PC-9 (cell line): ENCODE measurements around the gene DNAJB14. TPM values are rescaled to one million over a fixed set of nuclear protein-coding genes. Genes with fewer than 3 reads are reported as not detected.

Experiments used
- BruUV-seq: library from RNA; stranded (reverse); fragments of 400-500 nt; replicated peaks from 2 replicates; lab custom pipeline; 2021; lab: Mats Ljungman, UMichigan
- CTCF ChIA-PET: fragments of 300-600 bp; sonication (Branson Sonifier 250); formaldehyde crosslinking; loops from one replicate; lab custom pipeline; 2022; ENCODE audit warnings: antibody characterized with exemption; lab: Charles Lee
- POLR2A ChIA-PET: fragments of 300-600 bp; sonication (Branson Sonifier 250); formaldehyde crosslinking; loops from one replicate; lab custom pipeline; 2022; ENCODE audit warnings: antibody characterized with exemption; ENCODE audit not compliant: unreplicated experiment; lab: Charles Lee
- DNase-seq, 2 experiments: peaks; one replicate each; pipeline versions ENCODE4 v3.0.0 to v3.0.0-alpha.2; 2015 to 2022; ENCODE audit warnings: mixed read lengths in 1 of 2
- H2AFZ ChIP-seq: fragments of 200-600 bp; sonication (generic); 2 replicates; pipeline ENCODE4 v1.8.1; 2017; ENCODE audit warnings: antibody characterized with exemption
- H3F3A ChIP-seq: fragments of 200-600 bp; sonication (generic); 2 replicates; pipeline ENCODE4 v1.8.1; 2017; ENCODE audit warnings: antibody characterized with exemption, mild to moderate bottlenecking, low read depth; ENCODE audit not compliant: insufficient read depth
- H3K27ac ChIP-seq: fragments of 200-600 bp; sonication (generic); 2 replicates; pipeline ENCODE4 v1.6.1; 2016; ENCODE audit warnings: mixed run types
- H3K27me3 ChIP-seq: fragments of 200-600 bp; sonication (generic); 2 replicates; pipeline ENCODE4 v1.6.1; 2016; ENCODE audit warnings: low read depth, mixed run types; ENCODE audit not compliant: insufficient read depth
- H3K36me3 ChIP-seq: fragments of 200-600 bp; sonication (generic); 2 replicates; pipeline ENCODE4 v1.6.1; 2016; ENCODE audit warnings: low read depth, mixed run types
- H3K4me1 ChIP-seq: fragments of 200-600 bp; sonication (generic); replicated peaks from 2 replicates; pipeline ENCODE4 v1.6.1; 2016; ENCODE audit warnings: mixed run types; ENCODE audit not compliant: insufficient read depth
- H3K4me2 ChIP-seq: fragments of 200-600 bp; sonication (generic); 2 replicates; pipeline ENCODE4 v1.6.1; 2017; ENCODE audit warnings: mixed run types
- H3K4me3 ChIP-seq: fragments of 200-600 bp; sonication (generic); 2 replicates; pipeline ENCODE4 v1.6.1; 2016; ENCODE audit warnings: mixed run types
- H3K79me2 ChIP-seq: fragments of 200-600 bp; sonication (generic); 2 replicates; pipeline ENCODE4 v1.6.1; 2017; ENCODE audit warnings: low read depth, mixed run types
- H3K9me2 ChIP-seq: fragments of 200-600 bp; sonication (generic); 2 replicates; pipeline ENCODE4 v1.8.1; 2017; ENCODE audit warnings: mild to moderate bottlenecking; ENCODE audit not compliant: insufficient read depth
- H3K9me3 ChIP-seq: fragments of 200-600 bp; sonication (generic); 2 replicates; pipeline ENCODE4 v1.8.1; 2016; ENCODE audit warnings: low read depth; ENCODE audit not compliant: insufficient read depth
- H4K20me1 ChIP-seq: fragments of 200-600 bp; sonication (generic); 2 replicates; pipeline ENCODE4 v1.8.1; 2017; ENCODE audit not compliant: insufficient read depth
- CTCF ChIP-seq: fragments of 200-600 bp; sonication (generic); conservative IDR thresholded peaks from 2 replicates; pipeline ENCODE4 v1.6.1; 2017; ENCODE audit warnings: mixed run types, antibody characterized with exemption, mild to moderate bottlenecking, moderate library complexity
- EZH2 ChIP-seq: fragments of 200-600 bp; sonication (generic); IDR thresholded peaks from 2 replicates; pipeline ENCODE4 v1.8.0; 2017; ENCODE audit warnings: antibody characterized with exemption, low read depth
- intact Hi-C: fragments of 100-400 bp; cut with micrococcal nuclease; formaldehyde crosslinking; loops from one replicate; pipeline ENCODE4 v1.10.0; 2022; ENCODE audit not compliant: unreplicated experiment
- total RNA-seq: library from RNA; stranded (reverse); gene quantifications from 2 replicates; pipeline ENCODE4 v1.2.3, GENCODE V29; 2021

The DNAJB14 gene
- total RNA-seq, 1 experiment from 2014 or later = 28.6 TPM

GRCh38 chr4:99848591-99849001, 97.8 kb downstream of the DNAJB14 start:
- no peaks in the 10 kb centered on the region for H4K20me1 ChIP-seq
- ChIA-PET POLR2A (no interaction called here), CTCF (no interaction called here)
- H3K27me3 ChIP-seq = no peaks in the 10 kb centered on the region
- intact Hi-C loops = no loop called here
- no peaks in the 10 kb centered on the region for H3K4me1 ChIP-seq
- no peak overlapping the region for H2AFZ ChIP-seq
- DNase-seq = no peak
- no TSS peak for BruUV-seq
- no peak overlapping the region for H3K27ac ChIP-seq
- no peaks in the 10 kb centered on the region; the same call in 1 of the 2 replicates for H3F3A ChIP-seq
- no peak overlapping the region for H3K4me2 ChIP-seq
- no peaks in the 10 kb centered on the region for H3K36me3 ChIP-seq
- H3K9me3 ChIP-seq = no peaks in the 10 kb centered on the region
- H3K79me2 ChIP-seq = no peaks in the 10 kb centered on the region
- no peak for TF ChIP-seq CTCF
- TF ChIP-seq EZH2 = no peak
- H3K9me2 ChIP-seq = no peaks in the 10 kb centered on the region; the same call in 1 of the 2 replicates
- H3K4me3 ChIP-seq = no peak overlapping the region

- no peak for DNase-seq
- Histone ChIP-seq H3K4me3 (no peak overlapping the region), H2AFZ (no peak overlapping the region), H3K79me2 (no peaks in the 10 kb centered on the region), H3K36me3 (no peaks in the 10 kb centered on the region), H3K27me3 (no peaks in the 10 kb centered on the region), H4K20me1 (no peaks in the 10 kb centered on the region), H3F3A (no peaks in the 10 kb centered on the region; the same call in 1 of the 2 replicates), H3K9me2 (no peaks in the 10 kb centered on the region; the same call in 1 of the 2 replicates), H3K4me1 (no peaks in the 10 kb centered on the region), H3K4me2 (no peak overlapping the region), H3K27ac (no peak overlapping the region), H3K9me3 (no peaks in the 10 kb centered on the region)
- ChIA-PET POLR2A (no interaction called here), CTCF (no interaction called here)
- BruUV-seq = no TSS peak
- TF ChIP-seq CTCF = no peak
- TF ChIP-seq EZH2 = no peak
- intact Hi-C loops = no loop called here
Observed at GRCh38 chr4:99847362-99847976, 98.9 kb downstream of the DNAJB14 start.

GRCh38 chr4:99846891-99847290, 99.5 kb downstream of the DNAJB14 start:
- Histone ChIP-seq H3K27ac (no peak overlapping the region), H3K4me3 (no peak overlapping the region), H4K20me1 (no peaks in the 10 kb centered on the region), H3K4me2 (no peak overlapping the region), H3K27me3 (no peaks in the 10 kb centered on the region), H3K9me3 (no peaks in the 10 kb centered on the region), H2AFZ (no peak overlapping the region), H3K9me2 (no peaks in the 10 kb centered on the region; the same call in 1 of the 2 replicates), H3K79me2 (no peaks in the 10 kb centered on the region), H3F3A (no peaks in the 10 kb centered on the region; the same call in 1 of the 2 replicates), H3K4me1 (no peaks in the 10 kb centered on the region), H3K36me3 (no peaks in the 10 kb centered on the region)
- ChIA-PET POLR2A (no interaction called here), CTCF (no interaction called here)
- intact Hi-C loops = no loop called here
- BruUV-seq = no TSS peak
- DNase-seq = no peak
- no peak for TF ChIP-seq EZH2

Other genes with a start within 250 kb of the DNAJB14 start
- gene DAPP1, start 129.8 kb downstream of the DNAJB14 start, total RNA-seq = 7.9 and 9.6 TPM in 2 replicates
- 12.0 and 17.4 TPM in 2 replicates for gene LAMTOR3, start 52.2 kb downstream of the DNAJB14 start, total RNA-seq
- 345 and 372 TPM in 2 replicates for gene H2AZ1, start 3.7 kb upstream of the DNAJB14 start, total RNA-seq
- gene DDIT4L, start 243.8 kb upstream of the DNAJB14 start, total RNA-seq = 1.0 and 1.1 TPM in 2 replicates